ENCODE measurements around the gene TNFAIP8.
"Not testable (repeated sequence)": the region's sequence is repeated elsewhere in the genome, so short reads cannot be mapped to it uniquely, and the experiment has no call there.

Gene TNFAIP8

GRCh38 chr5:119404033-119404432, 48.2 kb downstream of the TNFAIP8 start:
- DNase-seq = no peak
- in situ Hi-C loops (cut with HindIII; ENCODE audit: low pct_ligation_motif_present, low pct_unique_long_range_greater_than_20kb, low sequenced_read_pairs) = no loop called here

DNA sequence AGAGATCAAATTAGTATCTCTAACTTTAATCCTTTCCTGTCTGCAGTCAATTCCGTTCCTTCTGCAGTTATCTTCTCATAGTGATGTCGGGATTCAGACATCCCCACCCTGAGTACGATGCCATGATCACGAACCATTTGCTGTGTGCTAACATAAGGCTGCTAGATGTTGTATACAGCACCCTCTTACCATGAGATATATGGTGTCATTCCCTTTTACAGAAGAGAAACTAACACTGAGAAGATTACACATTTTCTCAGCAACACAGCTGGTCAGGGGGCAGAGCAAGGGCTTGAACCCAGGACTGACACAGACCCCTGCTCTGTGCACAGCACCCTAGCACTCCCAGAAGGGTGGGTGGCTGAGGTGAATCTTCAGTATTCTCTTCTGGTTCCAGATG, 49.6 kb downstream of the TNFAIP8 start:
- in situ Hi-C loops (cut with HindIII; ENCODE audit: low pct_ligation_motif_present, low pct_unique_long_range_greater_than_20kb, low sequenced_read_pairs) = no loop called here
- DNase-seq = no peak

- in situ Hi-C loops (cut with HindIII; ENCODE audit: low pct_ligation_motif_present, low pct_unique_long_range_greater_than_20kb, low sequenced_read_pairs) = no loop called here
- DNase-seq = no peak
These were observed 50.8 kb downstream of the TNFAIP8 start for GRCh38 chr5:119406551-119407110.

DNA sequence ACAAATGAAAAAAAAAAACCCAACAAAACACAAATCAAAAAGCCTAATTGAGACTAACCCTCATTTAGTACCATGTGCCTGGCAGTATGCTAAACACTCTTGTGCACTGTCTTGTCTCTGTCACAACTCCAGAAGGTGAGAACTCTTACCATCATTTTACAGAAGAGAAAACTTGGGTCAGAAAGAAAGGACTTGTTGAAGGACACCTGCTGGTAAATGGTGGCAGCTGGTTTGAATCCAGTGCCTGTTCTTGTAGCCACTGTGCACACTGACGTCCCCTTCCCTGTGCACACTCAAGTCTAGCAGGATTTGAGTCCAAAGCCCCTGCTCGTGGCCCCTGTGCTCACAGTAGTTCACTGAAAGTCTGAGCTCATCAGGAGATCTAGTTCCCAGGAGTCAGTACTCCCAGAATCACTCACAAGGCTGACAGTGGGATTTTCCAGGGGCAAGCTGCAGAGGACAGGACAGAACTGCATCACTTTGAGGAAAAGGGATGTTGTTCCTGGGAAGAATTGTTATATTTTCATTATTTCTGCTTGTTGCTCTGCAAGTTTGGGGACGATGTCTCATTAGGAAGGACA, 53.5 kb downstream of the TNFAIP8 start:
- DNase-seq = no peak
- in situ Hi-C loops (cut with HindIII; ENCODE audit: low pct_ligation_motif_present, low pct_unique_long_range_greater_than_20kb, low sequenced_read_pairs) = no loop called here

GRCh38 chr5:119410448-119411159, 54.8 kb downstream of the TNFAIP8 start:
- DNase-seq = no peak
- in situ Hi-C loops (cut with HindIII; ENCODE audit: low pct_ligation_motif_present, low pct_unique_long_range_greater_than_20kb, low sequenced_read_pairs) = no loop called here

- in situ Hi-C loops (cut with HindIII; ENCODE audit: low pct_ligation_motif_present, low pct_unique_long_range_greater_than_20kb, low sequenced_read_pairs) = no loop called here
- DNase-seq = peak; percentile 68
These were observed 55.8 kb downstream of the TNFAIP8 start for GRCh38 chr5:119411361-119412278.

- in situ Hi-C loops (cut with HindIII; ENCODE audit: low pct_ligation_motif_present, low pct_unique_long_range_greater_than_20kb, low sequenced_read_pairs) = no loop called here
- DNase-seq = no peak
These were observed 56.7 kb downstream of the TNFAIP8 start for GRCh38 chr5:119412279-119413227.

DNA sequence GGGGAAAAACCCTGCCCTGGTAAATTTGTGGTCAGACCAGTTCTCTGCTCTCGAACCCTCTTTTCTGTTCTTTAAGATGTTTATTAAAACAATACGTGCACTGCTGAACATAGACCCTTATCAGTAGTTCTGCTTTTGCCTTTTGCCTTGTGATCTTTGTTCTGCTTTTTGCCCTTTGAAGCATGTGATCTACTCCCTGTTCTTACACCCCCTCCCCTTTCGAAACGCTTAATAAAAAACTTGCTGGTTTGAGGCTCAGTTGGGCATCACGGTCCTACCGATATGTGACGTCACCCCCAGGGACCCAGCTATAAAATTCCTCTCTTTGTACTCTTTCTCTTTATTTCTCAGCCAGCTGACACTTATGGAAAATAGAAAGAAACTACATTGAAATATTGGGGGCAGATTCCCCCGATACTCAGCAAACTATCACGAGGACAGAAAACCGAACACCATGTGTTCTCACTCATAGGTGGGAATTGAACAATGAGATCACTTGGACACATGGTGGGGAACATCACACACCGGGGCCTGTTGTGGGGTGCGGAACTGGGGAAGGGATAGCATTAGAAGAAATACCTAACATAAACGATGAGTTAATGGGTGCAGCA, 58.4 kb downstream of the TNFAIP8 start:
- in situ Hi-C loops (cut with HindIII; ENCODE audit: low pct_ligation_motif_present, low pct_unique_long_range_greater_than_20kb, low sequenced_read_pairs); DNase-seq: not testable (repeated sequence)

DNA sequence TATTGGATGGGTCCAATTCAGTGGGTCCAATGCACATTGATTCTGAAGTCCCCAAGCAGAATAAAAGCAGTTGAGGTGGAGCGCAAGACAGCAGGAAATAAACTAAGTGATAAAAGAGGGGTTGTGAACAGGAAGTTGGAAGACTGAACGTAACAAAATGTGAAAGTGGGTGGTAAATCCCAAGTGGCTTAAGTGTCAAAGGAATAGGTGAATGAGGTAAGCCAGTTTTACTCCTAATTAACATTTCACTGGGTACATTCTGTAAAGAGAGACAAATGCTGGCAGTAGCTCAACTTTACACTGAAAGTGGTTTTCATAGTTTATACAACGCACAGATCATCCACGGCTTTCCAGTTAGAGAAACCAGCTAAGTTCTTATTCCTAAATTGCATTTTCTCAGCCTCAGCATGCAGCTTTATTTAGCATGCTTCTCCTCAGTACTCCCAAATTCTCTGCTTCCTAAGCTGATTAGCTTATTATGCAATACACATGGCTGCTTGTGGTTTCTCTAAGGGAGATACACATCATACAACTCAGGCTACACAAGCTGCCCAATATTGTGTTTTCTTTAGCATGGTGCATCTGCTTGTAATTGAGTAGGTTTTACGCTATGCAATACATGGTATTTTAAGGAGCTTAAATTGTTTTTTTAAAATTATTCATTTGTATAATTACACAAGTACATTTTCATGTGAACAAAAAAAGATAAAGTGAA, 62.2 kb downstream of the TNFAIP8 start:
- in situ Hi-C loops (cut with HindIII; ENCODE audit: low pct_ligation_motif_present, low pct_unique_long_range_greater_than_20kb, low sequenced_read_pairs) = no loop called here
- no peak for DNase-seq

GRCh38 chr5:119418606-119419100, 62.8 kb downstream of the TNFAIP8 start:
- DNase-seq = no peak
- in situ Hi-C loops (cut with HindIII; ENCODE audit: low pct_ligation_motif_present, low pct_unique_long_range_greater_than_20kb, low sequenced_read_pairs) = no loop called here

- DNase-seq = no peak
- in situ Hi-C loops (cut with HindIII; ENCODE audit: low pct_ligation_motif_present, low pct_unique_long_range_greater_than_20kb, low sequenced_read_pairs) = no loop called here
These were observed 64.3 kb downstream of the TNFAIP8 start for GRCh38 chr5:119420169-119420568.

DNA sequence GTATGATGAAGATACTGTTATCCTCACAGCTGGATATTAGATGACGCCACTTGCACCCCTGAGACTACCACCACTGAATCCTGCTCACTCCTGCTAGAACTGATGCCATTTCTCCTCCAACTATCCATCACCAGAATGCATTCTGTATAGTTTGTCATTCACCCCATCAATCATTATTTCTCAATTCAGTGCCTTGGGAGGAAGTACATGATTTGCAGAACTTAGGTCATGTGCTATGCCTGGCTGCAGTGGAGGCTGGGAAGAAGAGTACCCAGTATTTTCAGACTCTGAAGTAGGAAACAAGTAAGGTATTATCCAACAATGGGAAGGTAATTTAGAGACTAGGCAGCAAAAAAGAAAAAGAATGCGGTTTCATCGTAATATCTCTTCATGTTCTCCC, 70.2 kb downstream of the TNFAIP8 start:
- in situ Hi-C loops (cut with HindIII; ENCODE audit: low pct_ligation_motif_present, low pct_unique_long_range_greater_than_20kb, low sequenced_read_pairs) = no loop called here
- no peak for DNase-seq

DNA sequence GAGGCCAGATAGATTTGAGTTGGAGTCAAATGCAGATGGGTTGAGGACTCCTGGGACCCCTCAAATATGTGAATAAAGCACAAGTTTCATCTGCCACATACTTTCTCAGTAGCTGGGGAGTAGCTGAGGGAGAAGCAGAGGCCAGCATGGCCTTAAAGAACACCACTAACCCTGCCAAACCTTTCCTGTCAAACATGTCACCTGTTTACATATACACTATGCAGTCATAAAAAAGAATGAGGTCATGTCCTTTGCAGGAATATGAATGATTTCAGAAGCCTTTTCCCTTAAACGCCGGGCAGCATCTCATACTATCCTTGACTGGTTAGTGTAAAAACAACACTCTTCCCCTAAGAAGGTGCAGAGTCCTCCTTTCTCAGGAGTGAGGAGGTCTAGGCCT, 71.2 kb downstream of the TNFAIP8 start:
- in situ Hi-C loops (cut with HindIII; ENCODE audit: low pct_ligation_motif_present, low pct_unique_long_range_greater_than_20kb, low sequenced_read_pairs) = no loop called here
- DNase-seq = no peak

DNA sequence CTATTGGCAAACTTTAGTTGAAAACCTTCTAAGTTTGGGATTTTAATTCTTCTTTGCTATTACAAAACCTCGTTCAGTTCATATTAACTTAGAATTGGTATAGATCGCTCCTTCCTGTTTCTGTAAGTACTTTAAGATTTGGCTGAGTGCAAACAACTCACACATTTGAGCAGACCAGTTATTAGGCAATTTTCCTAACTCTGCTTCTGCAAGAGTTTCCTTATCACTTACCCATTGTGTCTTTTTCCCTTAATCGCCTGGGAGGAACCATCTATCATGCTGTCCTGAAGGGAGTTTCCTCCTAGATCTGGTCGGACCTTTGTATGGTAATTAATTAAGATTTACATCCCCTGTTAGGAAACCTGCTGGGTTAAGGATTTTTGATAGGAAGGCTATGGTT, 71.8 kb downstream of the TNFAIP8 start:
- in situ Hi-C loops (cut with HindIII; ENCODE audit: low pct_ligation_motif_present, low pct_unique_long_range_greater_than_20kb, low sequenced_read_pairs); DNase-seq: not testable (repeated sequence)

GRCh38 chr5:119428166-119428565, 72.3 kb downstream of the TNFAIP8 start:
- DNase-seq; in situ Hi-C loops (cut with HindIII; ENCODE audit: low pct_ligation_motif_present, low pct_unique_long_range_greater_than_20kb, low sequenced_read_pairs): not testable (repeated sequence)

DNA sequence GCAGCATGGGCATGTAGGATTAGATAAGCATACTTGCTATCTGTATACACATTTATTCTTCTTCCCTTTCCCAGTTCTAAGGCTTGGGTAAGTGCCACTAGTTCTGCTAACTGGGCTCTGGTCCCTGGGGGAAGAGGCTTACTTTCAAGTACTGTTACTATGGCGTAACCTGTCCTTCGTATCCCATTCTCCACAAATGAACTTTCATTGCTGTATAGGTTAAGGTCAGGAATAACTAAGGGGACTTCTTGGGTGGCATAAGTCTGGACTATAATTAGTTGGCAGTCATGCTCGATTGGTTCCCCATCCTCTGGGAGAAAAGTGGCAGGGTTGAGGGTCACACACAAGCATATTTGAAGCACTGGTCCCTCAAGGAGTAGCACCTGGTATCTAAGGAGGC, 72.8 kb downstream of the TNFAIP8 start:
- in situ Hi-C loops (cut with HindIII; ENCODE audit: low pct_ligation_motif_present, low pct_unique_long_range_greater_than_20kb, low sequenced_read_pairs); DNase-seq: not testable (repeated sequence)

GRCh38 chr5:119432674-119433237, 76.9 kb downstream of the TNFAIP8 start:
- DNase-seq; in situ Hi-C loops (cut with HindIII; ENCODE audit: low pct_ligation_motif_present, low pct_unique_long_range_greater_than_20kb, low sequenced_read_pairs): not testable (repeated sequence)

All from ACHN (cell line).